Measurements from ENCODE around the gene TOMM7.
A peak's percentile ranks its signal among the peaks of the same experiment; 100 is the strongest.

Gene TOMM7

DNA sequence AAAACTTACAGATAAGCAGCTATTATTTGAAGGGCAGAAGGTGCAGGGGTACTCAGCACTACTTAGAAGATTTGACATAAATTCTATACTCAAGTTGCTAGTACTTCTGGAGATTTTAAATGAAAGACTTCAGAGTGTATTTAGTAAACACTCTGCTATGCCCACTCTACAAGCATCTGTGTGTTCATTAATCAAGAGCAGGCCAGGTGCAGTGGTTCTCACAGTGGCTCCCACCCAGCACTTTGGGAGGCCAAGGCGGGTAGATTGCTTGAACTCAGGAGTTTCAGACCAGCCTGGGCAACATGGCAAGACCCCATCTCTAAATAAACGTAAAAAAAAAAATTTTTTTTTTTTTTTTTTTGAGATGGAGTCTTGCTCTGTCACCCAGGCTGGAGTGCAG, 38.9 kb upstream of the TOMM7 start:
- no peak overlapping the region for H3K4me3 ChIP-seq (ENCODE audit: low read length)
- no peak overlapping the region for H3K27ac ChIP-seq (ENCODE audit: low read depth, low read length)
- peaks cover 50% of the 10 kb centered on the region for H3K36me3 ChIP-seq (ENCODE audit: insufficient read depth, low read length)
- H3K9ac ChIP-seq (ENCODE audit: low read depth, low read length), result no peak overlapping the region
- H3K9me3 ChIP-seq (ENCODE audit: insufficient read depth, low read depth, low read length), result no peaks in the 10 kb centered on the region
- H3K4me1 ChIP-seq (ENCODE audit: insufficient read depth, low read length), result peaks cover 7% of the 10 kb centered on the region; the same call in 1 of the 2 replicates
- H3K27me3 ChIP-seq (ENCODE audit: insufficient read depth, low read length), result no peaks in the 10 kb centered on the region
- WGBS, result 91% methylated on average over 2 of the region's 2 CpGs

DNA sequence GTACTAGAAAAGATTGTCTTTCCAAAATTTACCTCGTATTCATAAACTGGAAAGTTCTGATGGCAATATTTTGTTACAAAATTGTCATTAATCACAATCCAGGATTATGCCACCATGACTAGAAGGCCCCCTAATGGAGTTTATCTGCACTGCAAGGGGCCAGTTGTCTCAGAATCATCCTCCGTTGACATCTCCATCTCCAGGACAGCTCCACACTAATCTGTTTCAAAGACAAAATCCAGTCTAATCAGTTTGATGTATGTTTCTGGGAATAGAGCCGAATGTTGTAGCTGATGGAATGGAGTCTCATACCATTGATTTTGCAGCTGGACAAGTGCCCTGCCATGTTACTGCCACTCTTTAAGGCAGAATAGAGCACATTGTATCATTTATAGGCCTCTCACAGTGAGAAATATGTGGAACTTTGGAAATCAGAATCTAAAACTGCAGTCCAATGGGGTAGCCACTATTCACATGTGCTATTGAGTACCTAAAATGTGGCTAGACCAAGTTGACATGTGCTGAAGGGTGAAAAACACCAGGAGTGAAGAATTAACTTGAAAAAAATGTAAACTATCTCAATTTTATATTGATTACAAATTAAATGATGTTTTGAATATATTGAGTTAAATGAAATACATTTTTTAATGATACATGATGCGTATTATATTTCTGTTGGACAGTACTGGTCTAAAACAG, 38.3 kb upstream of the TOMM7 start:
- 92% methylated on average over 4 of the region's 4 CpGs for WGBS
- Histone ChIP-seq H3K27me3 (ENCODE audit: insufficient read depth, low read length) (no peaks in the 10 kb centered on the region), H3K4me3 (ENCODE audit: low read length) (no peak overlapping the region), H3K9me3 (ENCODE audit: insufficient read depth, low read depth, low read length) (no peaks in the 10 kb centered on the region), H3K4me1 (ENCODE audit: insufficient read depth, low read length) (peaks cover 12% of the 10 kb centered on the region), H3K36me3 (ENCODE audit: insufficient read depth, low read length) (peaks cover 56% of the 10 kb centered on the region), H3K9ac (ENCODE audit: low read depth, low read length) (no peak overlapping the region), H3K27ac (ENCODE audit: low read depth, low read length) (peak overlapping the region; percentile 55; the same call in 1 of the 2 replicates)

- WGBS, result 95% methylated on average over 2 of the region's 2 CpGs
- H3K9me3 ChIP-seq (ENCODE audit: insufficient read depth, low read depth, low read length), result no peaks in the 10 kb centered on the region
- peaks cover 57% of the 10 kb centered on the region for H3K36me3 ChIP-seq (ENCODE audit: insufficient read depth, low read length)
- no peak overlapping the region for H3K4me3 ChIP-seq (ENCODE audit: low read length)
- H3K27ac ChIP-seq (ENCODE audit: low read depth, low read length), result peak overlapping the region; percentile 55
- H3K9ac ChIP-seq (ENCODE audit: low read depth, low read length), result no peak overlapping the region; the same call in 1 of the 2 replicates
- no peaks in the 10 kb centered on the region for H3K27me3 ChIP-seq (ENCODE audit: insufficient read depth, low read length)
- H3K4me1 ChIP-seq (ENCODE audit: insufficient read depth, low read length), result peaks cover 18% of the 10 kb centered on the region
Measured at GRCh38 chr7:22860337-22860736, 37.7 kb upstream of the TOMM7 start.

DNA sequence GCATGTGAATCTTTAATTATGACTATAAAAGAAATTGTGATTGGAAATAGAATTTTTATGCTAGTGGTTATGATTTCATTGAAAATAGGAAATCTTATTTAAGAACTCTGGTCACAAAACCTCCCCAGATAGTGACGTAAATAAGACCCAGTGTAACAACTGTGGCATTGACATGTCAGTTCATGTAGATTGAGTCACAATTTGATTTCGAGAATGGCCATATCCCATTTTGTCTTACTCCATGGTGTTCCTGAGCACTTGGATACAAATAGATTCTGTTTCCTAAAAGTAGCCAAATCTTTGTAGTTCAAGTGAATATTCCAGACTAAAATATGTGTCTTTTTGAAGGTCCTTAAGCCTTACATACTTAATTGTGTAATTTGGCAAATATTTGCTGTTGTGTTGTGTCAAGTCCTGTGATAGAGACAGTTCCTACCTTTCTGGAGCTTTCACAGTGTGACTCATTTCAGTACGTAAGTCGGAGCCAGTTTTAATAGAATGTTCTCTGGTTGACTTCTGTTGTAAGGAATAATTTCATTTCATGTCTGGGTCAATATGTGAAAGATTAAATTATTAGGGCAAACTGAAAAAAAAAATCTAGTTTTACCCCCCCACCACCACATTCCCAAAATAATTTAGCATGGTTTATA, 37.1 kb upstream of the TOMM7 start:
- Histone ChIP-seq H3K36me3 (ENCODE audit: insufficient read depth, low read length) (peaks cover 57% of the 10 kb centered on the region), H3K27ac (ENCODE audit: low read depth, low read length) (peak overlapping the region; percentile 55), H3K9ac (ENCODE audit: low read depth, low read length) (peak overlapping the region; percentile 57; the same call in 1 of the 2 replicates), H3K4me3 (ENCODE audit: low read length) (no peak overlapping the region), H3K27me3 (ENCODE audit: insufficient read depth, low read length) (no peaks in the 10 kb centered on the region), H3K4me1 (ENCODE audit: insufficient read depth, low read length) (peaks cover 21% of the 10 kb centered on the region), H3K9me3 (ENCODE audit: insufficient read depth, low read depth, low read length) (no peaks in the 10 kb centered on the region)
- WGBS, result 91% methylated on average over 4 of the region's 4 CpGs

GRCh38 chr7:22858640-22859561, 36.3 kb upstream of the TOMM7 start:
- peak overlapping the region; percentile 57; the same call in 1 of the 2 replicates for H3K9ac ChIP-seq (ENCODE audit: low read depth, low read length)
- peaks cover 21% of the 10 kb centered on the region for H3K4me1 ChIP-seq (ENCODE audit: insufficient read depth, low read length)
- WGBS, result 93% methylated on average over 10 of the region's 10 CpGs
- H3K4me3 ChIP-seq (ENCODE audit: low read length), result no peak overlapping the region
- no peaks in the 10 kb centered on the region for H3K9me3 ChIP-seq (ENCODE audit: insufficient read depth, low read depth, low read length)
- peaks cover 57% of the 10 kb centered on the region for H3K36me3 ChIP-seq (ENCODE audit: insufficient read depth, low read length)
- H3K27me3 ChIP-seq (ENCODE audit: insufficient read depth, low read length), result no peaks in the 10 kb centered on the region
- H3K27ac ChIP-seq (ENCODE audit: low read depth, low read length), result peak overlapping the region; percentile 42

- no peak overlapping the region for H3K4me3 ChIP-seq (ENCODE audit: low read length)
- H3K36me3 ChIP-seq (ENCODE audit: insufficient read depth, low read length), result peaks cover 57% of the 10 kb centered on the region
- H3K9ac ChIP-seq (ENCODE audit: low read depth, low read length), result peak overlapping the region; percentile 57; the same call in 1 of the 2 replicates
- 0 out of 2 replicates have a peak overlapping the region, but pooled peaks have one; percentile 21 for H3K27ac ChIP-seq (ENCODE audit: low read depth, low read length)
- WGBS, result 80% methylated on average over 1 of the region's 1 CpG
- H3K27me3 ChIP-seq (ENCODE audit: insufficient read depth, low read length), result peaks cover 5% of the 10 kb centered on the region
- H3K9me3 ChIP-seq (ENCODE audit: insufficient read depth, low read depth, low read length), result no peaks in the 10 kb centered on the region
- peaks cover 26% of the 10 kb centered on the region for H3K4me1 ChIP-seq (ENCODE audit: insufficient read depth, low read length)
Measured at GRCh38 chr7:22858274-22858639, 35.6 kb upstream of the TOMM7 start.

DNA sequence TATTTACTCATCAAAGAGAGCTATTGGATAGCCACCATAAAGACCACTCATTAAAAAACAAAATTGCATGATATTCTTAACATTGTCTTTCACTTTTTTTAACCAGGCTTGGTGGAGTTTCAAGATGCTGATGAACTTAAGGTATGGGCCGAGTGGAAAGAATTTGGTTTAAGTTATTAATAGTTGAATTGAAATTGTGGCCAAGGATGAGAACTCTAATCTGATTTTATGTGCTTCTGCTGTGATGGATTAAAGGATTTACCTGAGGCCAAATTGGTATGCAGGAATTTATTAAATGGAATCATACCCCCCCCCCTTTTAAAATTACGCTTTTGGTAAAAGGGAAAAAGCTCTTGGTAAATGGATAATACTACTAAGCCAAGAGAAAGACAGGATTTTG, 33.8 kb upstream of the TOMM7 start:
- H3K9ac ChIP-seq (ENCODE audit: low read depth, low read length), result peak overlapping the region; percentile 99; the same call in 1 of the 2 replicates
- WGBS, result 88% methylated on average over 1 of the region's 2 CpGs
- peaks cover 51% of the 10 kb centered on the region for H3K36me3 ChIP-seq (ENCODE audit: insufficient read depth, low read length)
- no peak overlapping the region for H3K4me3 ChIP-seq (ENCODE audit: low read length)
- H3K27me3 ChIP-seq (ENCODE audit: insufficient read depth, low read length), result peaks cover 6% of the 10 kb centered on the region
- no peak overlapping the region; the same call in 1 of the 2 replicates for H3K27ac ChIP-seq (ENCODE audit: low read depth, low read length)
- no peaks in the 10 kb centered on the region for H3K9me3 ChIP-seq (ENCODE audit: insufficient read depth, low read depth, low read length)
- H3K4me1 ChIP-seq (ENCODE audit: insufficient read depth, low read length), result peaks cover 29% of the 10 kb centered on the region

DNA sequence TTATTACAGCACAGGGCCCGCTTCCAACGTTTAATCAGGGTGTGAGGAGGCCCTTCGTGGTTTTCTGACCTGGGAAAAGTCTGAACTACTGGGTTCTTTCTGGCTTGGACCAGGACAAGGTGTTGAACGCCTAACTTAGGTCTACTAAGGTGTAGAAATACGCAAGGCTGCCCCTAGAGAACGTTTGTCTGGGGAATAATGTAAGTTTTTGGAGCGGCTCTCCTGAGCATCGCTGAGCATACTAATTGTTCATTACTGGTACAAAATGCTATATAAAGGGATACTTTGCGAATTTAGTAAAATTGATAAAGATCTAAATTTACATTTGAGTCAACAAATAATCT, 32.4 kb upstream of the TOMM7 start:
- Histone ChIP-seq H3K27me3 (ENCODE audit: insufficient read depth, low read length) (peaks cover 6% of the 10 kb centered on the region), H3K4me3 (ENCODE audit: low read length) (peak overlapping the region; percentile 79), H3K9me3 (ENCODE audit: insufficient read depth, low read depth, low read length) (no peaks in the 10 kb centered on the region), H3K4me1 (ENCODE audit: insufficient read depth, low read length) (peaks cover 33% of the 10 kb centered on the region), H3K36me3 (ENCODE audit: insufficient read depth, low read length) (peaks cover 37% of the 10 kb centered on the region), H3K27ac (ENCODE audit: low read depth, low read length) (peak overlapping the region; percentile 76), H3K9ac (ENCODE audit: low read depth, low read length) (peak overlapping the region; percentile 99)
- WGBS, result 23% methylated on average over 9 of the region's 9 CpGs

DNA sequence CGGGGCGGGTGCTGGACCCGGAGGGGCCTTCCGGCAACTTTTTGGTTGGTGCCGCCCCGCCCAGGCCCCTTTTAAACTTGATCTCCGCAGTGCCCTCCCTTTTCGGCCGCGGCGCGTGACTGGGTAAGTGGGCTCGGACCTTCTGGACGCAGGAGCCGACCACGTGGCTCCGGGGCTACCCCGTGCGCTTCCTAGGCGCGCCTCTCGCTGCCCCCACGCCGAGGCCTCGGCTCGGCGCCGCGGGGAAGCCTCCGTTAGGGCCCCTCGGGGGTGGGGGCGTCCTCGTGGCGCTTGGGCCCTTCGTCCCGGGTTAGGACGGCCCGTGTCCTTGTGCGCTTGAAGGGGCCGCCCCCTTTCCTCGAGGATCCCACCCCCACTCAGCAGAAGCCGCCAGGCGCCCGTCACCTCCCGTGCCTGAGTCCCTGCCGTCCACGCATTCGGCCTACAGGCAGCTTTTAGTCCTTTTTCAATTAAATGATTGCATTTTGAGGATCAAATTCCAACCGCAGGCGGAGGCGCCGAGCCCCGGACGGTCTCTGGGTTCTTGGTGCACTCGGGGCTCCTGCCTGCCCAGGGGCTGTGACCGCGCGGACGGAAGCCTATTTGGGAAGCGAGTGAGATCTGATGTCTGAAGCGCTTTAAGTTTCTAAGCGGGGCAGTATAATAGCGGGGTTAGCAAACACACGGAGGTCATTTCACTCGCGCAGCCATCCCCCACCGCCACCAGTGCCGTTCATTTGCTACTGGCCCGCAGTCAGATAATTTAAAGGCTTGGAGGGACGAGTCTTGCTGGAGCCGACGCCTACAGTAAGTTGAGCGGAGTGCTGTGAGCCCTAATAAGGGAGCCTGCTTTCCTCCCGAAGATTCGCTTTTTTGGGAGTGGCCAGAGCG, 31.8 kb upstream of the TOMM7 start:
- H3K4me3 ChIP-seq (ENCODE audit: low read length), result peak overlapping the region; percentile 79
- peaks cover 31% of the 10 kb centered on the region for H3K36me3 ChIP-seq (ENCODE audit: insufficient read depth, low read length)
- peak overlapping the region; percentile 99 for H3K9ac ChIP-seq (ENCODE audit: low read depth, low read length)
- peaks cover 33% of the 10 kb centered on the region for H3K4me1 ChIP-seq (ENCODE audit: insufficient read depth, low read length)
- whole genome bisulfite sequencing, result under 1% methylated on average over 76 of the region's 76 CpGs
- H3K27me3 ChIP-seq (ENCODE audit: insufficient read depth, low read length), result peaks cover 6% of the 10 kb centered on the region
- no peaks in the 10 kb centered on the region for H3K9me3 ChIP-seq (ENCODE audit: insufficient read depth, low read depth, low read length)
- H3K27ac ChIP-seq (ENCODE audit: low read depth, low read length), result peak overlapping the region; percentile 76

- Histone ChIP-seq H3K4me3 (ENCODE audit: low read length) (peak overlapping the region; percentile 79), H3K27me3 (ENCODE audit: insufficient read depth, low read length) (peaks cover 6% of the 10 kb centered on the region), H3K27ac (ENCODE audit: low read depth, low read length) (no peak overlapping the region), H3K9ac (ENCODE audit: low read depth, low read length) (peak overlapping the region; percentile 99), H3K9me3 (ENCODE audit: insufficient read depth, low read depth, low read length) (no peaks in the 10 kb centered on the region), H3K4me1 (ENCODE audit: insufficient read depth, low read length) (peaks cover 31% of the 10 kb centered on the region), H3K36me3 (ENCODE audit: insufficient read depth, low read length) (peaks cover 24% of the 10 kb centered on the region)
- WGBS, result 18% methylated on average over 28 of the region's 28 CpGs
Measured at GRCh38 chr7:22853674-22854157, 31.1 kb upstream of the TOMM7 start.
